Nephron (organoid): ENCODE data around the gene DCT.

ENCODE experiments used
- H3K27ac Mint-ChIP-seq, 3 experiments: 2 replicates each; pipeline ENCODE4 v1.8.0; 2020; ENCODE audit warnings: mixed read lengths in 3 of 3, mild to moderate bottlenecking in 2 of 3, moderate library complexity in 1 of 3
- H3K27me3 Mint-ChIP-seq: 2 replicates; pipeline ENCODE4 v1.8.0; 2021; ENCODE audit warnings: low read depth, mild to moderate bottlenecking, moderate library complexity, mixed read lengths
- H3K36me3 Mint-ChIP-seq: 2 replicates; pipeline ENCODE4 v1.8.0; 2020; ENCODE audit warnings: low read depth, mixed read lengths
- H3K4me1 Mint-ChIP-seq: 2 replicates; pipeline ENCODE4 v1.8.0; 2020; ENCODE audit warnings: mixed read lengths
- H3K4me3 Mint-ChIP-seq, 3 experiments: 2 replicates each; pipeline ENCODE4 v1.8.0; 2020; ENCODE audit warnings: mild to moderate bottlenecking in 3 of 3, mixed read lengths in 3 of 3, moderate library complexity in 2 of 3
- H3K9me3 Mint-ChIP-seq: 2 replicates; pipeline ENCODE4 v1.8.0; 2020; ENCODE audit warnings: mixed read lengths
- TF ChIP-seq, protein P1 (sequence below), 3 experiments: fragments of 200-600 bp; sonication (generic); IDR thresholded peaks; one replicate each; pipeline ENCODE4 v1.5.0; 2021; ENCODE audit warnings: antibody characterized with exemption in 3 of 3; ENCODE audit not compliant: unreplicated experiment in 3 of 3

Gene DCT

DNA sequence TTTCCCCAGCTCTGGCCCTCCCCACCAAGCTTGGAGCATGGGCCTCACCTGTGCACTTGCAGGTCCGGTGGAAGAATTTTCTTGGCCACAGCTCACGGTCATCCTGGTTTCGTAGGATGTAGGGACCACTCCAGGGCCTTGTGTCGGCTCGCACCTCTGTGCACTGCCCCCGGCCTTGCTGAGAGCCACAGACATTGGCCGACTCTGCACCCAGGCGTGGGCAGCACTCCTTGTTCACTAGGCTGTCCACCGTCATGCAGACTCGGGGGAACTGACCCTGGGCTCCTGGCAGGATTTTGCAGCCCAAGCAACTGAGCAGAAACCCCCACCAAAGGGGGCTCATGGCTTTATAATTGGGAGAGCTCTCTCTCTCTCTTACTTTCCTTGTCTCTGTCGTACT, 569 bp downstream of the DCT start:
- Mint-ChIP-seq H3K9me3 (no peaks in the 10 kb centered on the region), H3K27ac (no peak overlapping the region), H3K27me3 (no peaks in the 10 kb centered on the region), H3K4me1 (peaks cover 5% of the 10 kb centered on the region), H3K4me3 (no peak overlapping the region), H3K36me3 (no peaks in the 10 kb centered on the region)
- TF ChIP-seq, protein P1, sequence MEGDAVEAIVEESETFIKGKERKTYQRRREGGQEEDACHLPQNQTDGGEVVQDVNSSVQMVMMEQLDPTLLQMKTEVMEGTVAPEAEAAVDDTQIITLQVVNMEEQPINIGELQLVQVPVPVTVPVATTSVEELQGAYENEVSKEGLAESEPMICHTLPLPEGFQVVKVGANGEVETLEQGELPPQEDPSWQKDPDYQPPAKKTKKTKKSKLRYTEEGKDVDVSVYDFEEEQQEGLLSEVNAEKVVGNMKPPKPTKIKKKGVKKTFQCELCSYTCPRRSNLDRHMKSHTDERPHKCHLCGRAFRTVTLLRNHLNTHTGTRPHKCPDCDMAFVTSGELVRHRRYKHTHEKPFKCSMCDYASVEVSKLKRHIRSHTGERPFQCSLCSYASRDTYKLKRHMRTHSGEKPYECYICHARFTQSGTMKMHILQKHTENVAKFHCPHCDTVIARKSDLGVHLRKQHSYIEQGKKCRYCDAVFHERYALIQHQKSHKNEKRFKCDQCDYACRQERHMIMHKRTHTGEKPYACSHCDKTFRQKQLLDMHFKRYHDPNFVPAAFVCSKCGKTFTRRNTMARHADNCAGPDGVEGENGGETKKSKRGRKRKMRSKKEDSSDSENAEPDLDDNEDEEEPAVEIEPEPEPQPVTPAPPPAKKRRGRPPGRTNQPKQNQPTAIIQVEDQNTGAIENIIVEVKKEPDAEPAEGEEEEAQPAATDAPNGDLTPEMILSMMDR (IDR thresholded peaks at IDR 0.05; ENCODE audit: unreplicated experiment in 3 of 3) = no peak

DNA sequence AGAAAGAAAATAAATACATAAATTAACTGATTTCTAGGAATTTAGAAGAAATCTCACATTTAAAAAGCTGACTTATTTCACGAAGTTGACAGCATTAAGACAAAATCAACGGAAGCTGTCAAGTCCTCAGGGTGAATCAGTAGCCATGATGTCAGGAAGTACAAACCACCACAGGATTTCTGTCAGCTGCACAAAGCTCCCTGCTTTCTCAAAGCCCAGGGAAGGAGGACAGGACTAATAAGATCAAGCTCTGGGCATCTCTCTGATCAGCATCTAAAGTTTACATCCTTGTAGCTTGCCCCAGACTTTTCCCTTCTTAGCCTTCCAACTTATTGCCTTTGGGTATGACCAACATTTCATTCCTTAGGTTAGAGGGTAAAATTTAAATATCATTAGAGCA, 9.4 kb downstream of the DCT start:
- TF ChIP-seq, protein P1 (IDR thresholded peaks at IDR 0.05; ENCODE audit: unreplicated experiment in 3 of 3) = no peak
- Mint-ChIP-seq H3K27me3 (no peaks in the 10 kb centered on the region), H3K27ac (no peak overlapping the region), H3K4me1 (no peaks in the 10 kb centered on the region), H3K4me3 (no peak overlapping the region), H3K9me3 (peaks cover 2% of the 10 kb centered on the region), H3K36me3 (no peaks in the 10 kb centered on the region)

DNA sequence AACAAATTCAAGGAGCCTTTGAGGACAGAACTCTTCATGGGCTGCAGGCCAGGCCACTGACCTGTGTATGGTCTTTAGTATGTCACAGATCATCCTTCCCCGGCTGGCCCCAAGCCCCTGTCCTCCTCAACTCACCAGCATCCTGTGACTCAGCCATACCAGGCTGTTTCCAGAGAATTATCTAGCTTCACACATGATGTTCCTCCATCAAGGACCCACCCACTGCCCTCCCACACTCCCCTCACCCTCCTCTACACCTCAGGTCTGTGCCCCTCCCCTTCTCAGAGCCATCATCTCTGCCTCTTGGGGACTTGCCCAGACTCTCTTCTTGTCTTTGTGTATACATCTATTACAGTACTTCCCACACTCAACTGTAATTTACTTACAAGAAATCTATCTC, 14.7 kb downstream of the DCT start:
- Mint-ChIP-seq H3K27ac (no peak overlapping the region), H3K36me3 (no peaks in the 10 kb centered on the region), H3K9me3 (no peaks in the 10 kb centered on the region), H3K27me3 (peaks cover 3% of the 10 kb centered on the region), H3K4me3 (no peak overlapping the region), H3K4me1 (no peaks in the 10 kb centered on the region)
- TF ChIP-seq, protein P1 (IDR thresholded peaks at IDR 0.05; ENCODE audit: unreplicated experiment in 3 of 3) = no peak

DNA sequence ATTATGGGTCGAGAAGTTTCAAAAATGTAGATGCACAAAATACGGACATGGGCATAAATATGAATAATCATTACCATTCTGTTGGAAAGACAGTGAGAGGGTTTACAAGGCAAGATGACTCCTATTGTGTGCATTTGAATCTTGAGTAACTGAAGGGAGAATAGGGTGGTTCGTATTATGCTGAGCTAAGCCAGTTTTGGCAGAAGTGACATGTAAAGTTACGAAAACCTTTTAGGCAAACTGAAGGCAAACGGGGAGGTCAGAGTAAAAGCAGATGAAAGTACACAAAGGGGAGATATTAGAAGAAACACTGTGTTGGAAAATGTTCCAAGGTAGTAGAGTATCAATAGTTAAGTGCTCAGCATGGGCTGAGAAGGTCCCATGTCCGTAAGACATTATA, 16.8 kb downstream of the DCT start:
- Mint-ChIP-seq H3K4me3 (no peak overlapping the region), H3K27ac (no peak overlapping the region)

DNA sequence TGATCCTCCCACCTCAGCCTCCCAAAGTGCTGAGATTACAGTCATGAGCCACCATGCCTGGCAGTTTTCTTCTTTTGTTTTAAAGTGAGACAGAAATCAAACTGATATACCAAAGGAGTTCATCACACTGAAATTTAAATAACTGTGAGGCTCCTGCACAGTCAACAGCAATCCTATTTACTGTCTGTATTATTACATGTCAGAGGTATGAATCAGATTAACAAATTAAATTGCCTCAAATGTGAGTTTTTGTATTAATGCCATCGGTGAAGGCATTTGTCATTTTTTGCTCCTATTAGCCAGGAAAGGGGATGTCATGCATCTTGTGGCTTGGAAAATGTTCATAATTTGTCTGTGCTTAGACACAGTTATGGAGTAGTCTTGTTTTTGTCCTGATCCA, 20.4 kb downstream of the DCT start:
- Mint-ChIP-seq H3K4me3 (no peak overlapping the region), H3K36me3 (no peaks in the 10 kb centered on the region), H3K27ac (no peak overlapping the region), H3K27me3 (no peaks in the 10 kb centered on the region), H3K4me1 (no peaks in the 10 kb centered on the region), H3K9me3 (no peaks in the 10 kb centered on the region)
- TF ChIP-seq, protein P1 (IDR thresholded peaks at IDR 0.05; ENCODE audit: unreplicated experiment in 3 of 3) = no peak

More for the DNA sequence above, 16.8 kb downstream of the DCT start:
- Mint-ChIP-seq H3K36me3 (no peaks in the 10 kb centered on the region), H3K4me1 (no peaks in the 10 kb centered on the region), H3K9me3 (no peaks in the 10 kb centered on the region), H3K27me3 (peaks cover 3% of the 10 kb centered on the region)
- TF ChIP-seq, protein P1 (IDR thresholded peaks at IDR 0.05; ENCODE audit: unreplicated experiment in 3 of 3) = no peak

DNA sequence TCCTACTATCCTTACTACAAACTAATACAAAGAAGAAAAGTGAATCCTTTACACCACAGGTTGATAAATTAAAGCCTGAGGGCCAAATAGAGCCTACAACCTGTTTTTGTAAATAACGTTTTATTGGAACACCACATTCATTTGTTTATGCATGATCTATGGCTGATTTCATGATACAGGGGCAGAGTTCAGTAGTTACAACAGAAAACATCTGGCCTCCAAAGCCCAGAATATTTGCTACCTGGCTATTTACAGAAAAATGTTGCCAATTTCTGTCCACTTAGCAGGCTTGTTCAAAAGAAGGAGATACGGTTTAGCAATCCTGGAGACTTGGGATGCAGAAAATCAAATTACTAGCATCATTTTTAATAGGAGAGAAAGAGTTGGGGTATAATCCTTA, 24.1 kb downstream of the DCT start:
- no peaks in the 10 kb centered on the region for H3K4me1 Mint-ChIP-seq
- no peak overlapping the region for H3K4me3 Mint-ChIP-seq
- H3K27me3 Mint-ChIP-seq = no peaks in the 10 kb centered on the region
- no peaks in the 10 kb centered on the region for H3K9me3 Mint-ChIP-seq
- H3K36me3 Mint-ChIP-seq = no peaks in the 10 kb centered on the region
- TF ChIP-seq, protein P1 (IDR thresholded peaks at IDR 0.05; ENCODE audit: unreplicated experiment in 3 of 3) = no peak
- H3K27ac Mint-ChIP-seq = no peak overlapping the region
